ENCODE data around the gene MAML3.

Gene MAML3

DNA sequence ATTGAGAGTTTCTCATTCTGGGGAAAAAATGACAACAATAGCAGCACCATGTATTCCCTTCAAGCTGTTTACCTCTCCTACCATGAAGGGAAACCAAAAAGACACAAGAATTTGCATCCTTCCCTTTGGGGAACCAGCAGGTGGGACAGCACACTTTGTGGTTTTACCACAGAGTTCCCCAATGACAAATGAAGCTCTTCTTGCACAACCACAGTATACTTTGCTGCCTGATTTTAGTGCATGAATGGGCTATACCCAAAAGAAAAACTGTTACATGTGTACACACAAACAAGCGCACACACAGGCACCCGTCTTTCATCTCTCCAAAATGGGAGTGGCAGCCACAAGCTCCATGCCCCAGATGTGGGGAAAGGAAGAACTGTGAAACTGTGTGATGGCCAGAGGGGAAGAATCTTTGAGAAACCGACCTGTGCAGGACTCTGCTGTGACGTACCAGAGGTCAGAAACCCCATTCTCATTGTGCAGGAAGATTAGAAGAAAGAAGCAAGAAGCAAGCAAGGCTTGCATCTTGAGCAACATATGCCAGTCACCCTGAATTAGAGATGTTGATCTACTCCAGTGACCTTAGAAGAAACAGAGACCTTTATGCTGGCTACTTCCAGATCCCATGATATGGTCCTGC lies 2.7 kb upstream of the MAML3 start:
- no peak for DNase-seq (ENCODE audit: low read depth in 2 of 2)

DNA sequence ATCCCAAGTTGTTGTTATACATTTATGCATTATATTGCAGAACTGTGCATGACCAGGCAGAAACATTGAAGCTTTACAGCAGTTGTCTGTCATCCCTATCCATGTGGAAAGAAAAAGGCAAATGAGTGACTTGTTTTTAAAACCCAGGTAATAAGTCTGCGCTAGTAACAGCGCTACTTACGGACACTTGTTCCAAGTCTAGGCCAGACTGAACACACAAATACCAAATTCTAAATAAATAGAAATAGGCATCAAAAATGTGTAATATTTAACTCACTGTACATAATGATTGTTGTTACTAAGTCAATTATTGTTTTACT lies 548 bp upstream of the MAML3 start:
- DNase-seq (ENCODE audit: low read depth in 2 of 2) = no peak

DNA sequence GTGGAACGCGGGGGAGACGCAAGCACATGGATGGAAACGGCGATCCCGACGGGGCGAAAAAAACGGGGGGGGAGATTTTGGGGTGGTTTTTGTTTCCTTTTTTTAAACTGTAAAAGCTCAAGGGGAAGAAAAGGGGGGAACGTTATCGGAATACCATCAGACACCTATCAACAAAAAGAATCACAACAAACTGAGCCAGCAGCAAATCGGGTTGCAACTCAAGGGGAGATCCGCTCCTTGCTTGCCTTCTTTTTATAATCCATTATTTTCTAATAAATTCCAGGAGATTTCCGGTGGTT lies 616 bp downstream of the MAML3 start:
- no peak for DNase-seq (ENCODE audit: low read depth in 2 of 2)

DNA sequence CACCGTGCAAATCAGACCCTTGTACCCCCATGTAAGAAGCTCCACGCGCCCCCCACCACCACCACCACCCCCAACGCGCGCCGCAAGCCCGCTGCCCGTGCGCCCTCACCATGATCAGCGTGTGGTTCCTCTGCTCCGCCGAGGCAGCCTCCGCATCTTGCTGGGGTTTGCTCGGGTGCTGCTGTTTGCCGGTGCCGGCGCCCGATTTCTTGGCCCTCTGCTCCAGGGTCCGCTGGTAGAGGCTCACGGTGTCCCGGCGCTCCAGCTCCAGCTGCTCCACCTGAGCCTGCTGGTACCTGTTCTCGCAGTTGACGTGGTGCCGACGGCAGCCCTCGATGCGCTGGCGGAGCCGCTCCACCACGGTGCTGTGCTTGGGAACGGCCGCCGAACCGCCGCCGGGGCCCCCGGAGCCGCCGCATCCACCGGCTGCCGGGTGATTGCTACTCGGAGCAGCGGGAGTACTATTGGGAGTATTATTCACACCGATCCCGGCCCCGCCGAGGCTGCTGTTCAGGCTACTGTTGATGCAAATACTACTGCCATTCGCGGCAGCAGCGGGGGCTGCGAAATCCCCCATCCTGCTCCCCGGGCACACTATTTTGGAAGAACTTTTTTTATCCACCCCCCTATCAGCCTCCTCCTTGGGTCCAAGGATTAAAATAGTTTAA lies 1.1 kb downstream of the MAML3 start:
- DNase-seq (ENCODE audit: low read depth in 2 of 2) = peak in 1 of 2 donors; percentile 17

DNA sequence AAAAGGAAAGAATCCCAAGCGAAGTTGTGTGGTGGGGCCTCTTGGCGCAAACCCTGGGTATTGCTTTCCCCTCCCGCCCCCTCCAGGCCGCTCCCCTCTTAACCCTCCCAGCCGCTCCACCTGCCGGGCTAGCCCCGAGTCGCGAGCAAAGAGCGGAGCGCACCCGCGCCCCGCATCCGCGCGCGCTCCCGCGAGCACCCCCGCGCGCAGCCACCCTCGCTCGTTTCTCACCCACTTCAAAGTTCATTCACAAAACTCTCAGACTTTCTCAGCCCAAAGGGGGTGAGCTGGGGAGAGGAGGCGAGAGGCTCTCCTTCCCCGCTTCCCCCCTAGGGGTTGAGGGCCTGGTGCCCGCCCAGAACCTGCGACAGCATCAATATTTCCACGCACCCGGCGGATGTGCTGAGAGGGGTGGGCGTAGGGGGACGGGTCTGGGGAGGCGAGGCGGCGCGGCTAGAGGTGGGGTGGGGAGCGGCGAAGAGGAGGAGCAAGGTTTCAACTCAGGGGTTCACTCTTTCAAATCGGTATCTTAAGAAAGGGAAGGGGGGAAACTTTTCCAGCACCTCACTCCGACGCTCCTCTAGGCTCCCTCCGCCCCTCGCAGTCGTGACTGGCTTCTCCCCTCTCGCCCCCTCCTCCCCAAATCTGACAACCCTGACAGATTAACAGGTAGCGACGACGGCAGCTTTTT lies 1.8 kb downstream of the MAML3 start:
- DNase-seq (ENCODE audit: low read depth in 2 of 2) = peak; percentile 50 to 58

DNA sequence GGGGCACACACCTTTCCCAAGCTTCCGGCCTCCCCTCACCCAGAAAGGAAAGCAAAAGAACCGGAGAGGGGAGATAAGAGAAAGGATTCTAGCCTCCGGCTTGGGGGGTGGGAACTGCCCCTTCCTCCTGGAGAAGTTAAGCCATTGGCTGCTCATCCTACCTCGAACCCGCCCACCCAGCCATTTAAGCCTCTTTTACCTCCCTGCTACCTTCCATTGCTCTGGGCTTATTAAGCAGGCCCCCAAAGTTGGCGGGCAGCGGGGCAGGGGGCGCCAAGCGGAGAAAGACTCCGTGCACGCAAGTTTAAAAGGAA lies 2.3 kb downstream of the MAML3 start:
- peak in 1 of 2 donors; percentile 18 for DNase-seq (ENCODE audit: low read depth in 2 of 2)

DNA sequence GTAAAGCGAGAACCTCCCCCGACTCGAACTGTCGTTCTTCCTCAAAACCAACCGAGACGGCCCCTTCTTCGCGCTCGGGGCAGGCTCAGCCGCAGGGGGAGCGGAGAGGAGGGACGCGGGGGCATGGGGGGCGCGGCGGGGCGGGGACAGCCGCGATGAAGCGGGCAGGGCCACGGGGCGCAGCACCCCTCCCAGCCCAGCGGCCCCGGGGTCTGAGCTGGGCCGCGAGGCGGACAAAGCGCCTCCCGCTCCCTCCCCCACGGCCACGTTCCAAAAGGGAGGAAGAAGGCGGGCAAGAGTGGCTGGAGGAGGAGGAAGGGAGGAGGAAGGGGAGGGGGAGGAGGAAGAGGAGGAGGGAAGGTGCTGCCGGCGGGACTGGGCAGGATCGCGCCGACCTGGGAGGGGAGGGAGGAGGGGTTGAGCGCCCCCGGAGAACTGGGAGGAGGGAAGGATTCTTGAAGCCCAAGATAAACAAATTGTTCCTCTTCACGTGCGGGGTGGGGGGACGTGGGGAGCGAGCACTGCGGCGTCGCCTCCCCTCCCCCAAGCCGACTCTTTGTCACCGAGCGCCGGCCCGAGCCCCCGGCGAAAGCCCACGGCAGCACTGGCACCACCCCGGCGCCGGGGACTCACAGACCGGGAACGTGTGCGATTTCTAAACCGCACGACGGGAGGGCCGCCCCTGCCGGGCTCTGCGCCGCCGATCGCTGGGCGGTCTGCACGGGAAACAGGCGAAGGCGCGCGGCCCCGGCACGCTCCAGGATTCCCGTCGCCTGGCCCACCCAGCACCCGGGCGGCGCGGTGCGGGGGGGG lies 2.9 kb downstream of the MAML3 start:
- DNase-seq (ENCODE audit: low read depth in 2 of 2) = no peak

DNA sequence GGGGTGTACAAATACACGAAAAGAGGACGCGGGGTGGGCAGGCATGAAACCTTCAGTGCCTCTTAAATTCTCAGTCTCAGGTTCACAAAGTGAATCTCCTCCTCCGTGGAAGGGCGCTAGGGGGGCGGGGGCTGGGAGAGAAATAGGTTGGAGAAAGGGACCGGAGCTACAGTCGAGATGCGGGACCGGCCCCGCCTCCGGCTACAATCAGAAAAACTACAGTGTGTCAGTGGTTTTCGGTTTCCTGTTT lies 3.4 kb downstream of the MAML3 start:
- DNase-seq (ENCODE audit: low read depth in 2 of 2) = peak in 1 of 2 donors; percentile 31

DNA sequence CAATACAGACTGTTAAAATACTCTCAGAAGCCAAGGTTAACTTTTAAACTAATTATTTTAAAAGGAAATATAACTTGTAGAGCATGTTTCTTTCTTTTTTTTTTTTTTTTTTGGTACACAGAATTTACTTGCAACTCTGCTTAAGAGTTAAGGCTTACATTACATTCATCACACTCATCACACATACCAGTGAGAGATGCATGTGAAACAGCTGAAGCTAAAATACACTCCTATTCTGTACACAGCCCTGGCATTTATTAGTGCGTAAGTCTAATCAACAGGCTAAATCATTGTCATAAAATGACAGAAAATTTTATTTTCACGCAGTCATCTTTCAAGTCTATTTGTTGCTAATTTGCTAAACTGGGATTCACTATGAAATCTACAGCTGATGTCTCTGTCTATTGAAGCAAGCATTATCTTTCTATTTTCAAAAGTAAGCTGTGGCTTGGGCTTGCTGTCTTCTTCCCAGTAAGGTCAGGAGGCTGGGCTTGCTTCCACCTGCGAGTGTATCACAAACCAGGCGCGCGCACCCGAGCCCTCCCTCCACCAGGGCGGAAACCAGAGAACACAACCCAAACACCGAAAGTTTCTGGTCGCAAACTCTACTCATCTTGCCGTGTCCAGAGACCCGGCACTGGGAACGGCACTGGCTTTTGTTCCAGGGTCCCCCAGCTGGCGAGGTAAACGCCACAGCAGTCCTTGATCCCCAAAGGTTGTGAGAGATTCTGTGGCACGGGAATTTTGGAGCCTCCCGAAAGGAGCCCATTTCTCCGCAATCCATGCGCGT lies 3.9 kb downstream of the MAML3 start:
- peak in 1 of 2 donors; percentile 41 for DNase-seq (ENCODE audit: low read depth in 2 of 2)

DNA sequence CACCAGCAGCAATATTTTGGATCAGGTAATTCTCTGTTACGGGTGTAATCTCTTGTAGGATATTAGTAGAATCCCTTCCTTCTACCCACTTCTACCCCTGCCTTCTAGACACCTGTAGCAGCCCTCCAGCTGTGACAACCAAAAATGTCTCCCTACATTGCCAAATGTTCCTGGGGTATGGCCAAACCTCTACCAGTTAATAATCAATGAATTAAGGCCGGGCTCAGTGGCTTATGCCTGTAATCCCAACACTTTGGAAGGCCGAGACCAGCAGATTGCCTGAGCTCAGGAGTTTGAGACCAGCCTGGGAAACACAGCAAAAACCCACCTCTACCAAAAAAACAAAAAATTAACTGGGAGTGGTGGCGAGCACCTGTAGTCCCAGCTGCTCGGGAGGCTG lies 9.9 kb downstream of the MAML3 start:
- no peak for DNase-seq (ENCODE audit: low read depth in 2 of 2)

DNA sequence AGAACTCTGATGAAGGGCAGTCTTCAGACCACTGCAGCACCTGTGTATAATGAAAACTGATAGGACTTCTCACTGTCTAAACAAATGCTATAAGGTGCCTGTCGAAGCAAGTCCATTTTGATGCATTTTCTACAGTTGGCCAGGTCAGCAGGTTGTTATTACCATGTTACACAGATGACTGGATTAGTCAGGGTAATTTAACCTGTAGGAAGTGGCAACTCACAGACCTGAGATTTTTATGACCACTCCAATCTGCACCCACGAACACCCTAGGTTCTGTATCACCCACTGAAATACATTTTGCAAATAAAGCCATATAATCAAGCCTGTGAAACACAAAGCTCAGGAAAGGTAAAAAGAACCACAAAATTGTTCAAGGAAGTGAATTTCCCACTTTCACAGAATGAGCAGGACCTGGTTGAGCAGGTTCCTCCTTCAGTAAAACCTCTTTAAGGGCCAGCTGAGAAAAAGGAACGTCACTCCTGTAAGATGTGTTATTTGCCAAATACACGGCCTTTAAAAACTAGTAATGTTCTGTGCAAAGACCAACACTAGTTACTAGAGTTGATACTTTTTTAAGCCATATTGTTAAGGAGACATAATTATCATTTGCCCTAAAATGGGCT lies 12.7 kb downstream of the MAML3 start:
- no peak for DNase-seq (ENCODE audit: low read depth in 2 of 2)

DNA sequence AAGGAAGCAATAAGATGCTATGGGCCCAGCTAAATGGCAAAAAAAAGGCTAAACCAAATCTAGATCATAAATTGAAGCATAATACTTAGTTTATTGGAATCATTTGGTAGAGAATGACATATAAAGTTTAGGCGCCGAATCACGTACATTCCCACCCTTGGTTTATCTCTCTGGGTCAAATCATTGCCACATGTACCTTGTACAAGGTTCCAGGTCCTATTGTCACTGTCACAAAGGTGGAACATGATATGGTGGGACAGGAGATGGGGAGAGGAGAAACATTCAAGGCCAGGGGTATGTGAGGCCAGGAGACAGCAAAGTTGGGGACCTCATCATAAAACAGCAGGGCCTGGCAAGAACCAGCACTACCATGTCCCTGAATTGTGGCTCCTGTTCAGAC lies 13.4 kb downstream of the MAML3 start:
- no peak for DNase-seq (ENCODE audit: low read depth in 2 of 2)

DNA sequence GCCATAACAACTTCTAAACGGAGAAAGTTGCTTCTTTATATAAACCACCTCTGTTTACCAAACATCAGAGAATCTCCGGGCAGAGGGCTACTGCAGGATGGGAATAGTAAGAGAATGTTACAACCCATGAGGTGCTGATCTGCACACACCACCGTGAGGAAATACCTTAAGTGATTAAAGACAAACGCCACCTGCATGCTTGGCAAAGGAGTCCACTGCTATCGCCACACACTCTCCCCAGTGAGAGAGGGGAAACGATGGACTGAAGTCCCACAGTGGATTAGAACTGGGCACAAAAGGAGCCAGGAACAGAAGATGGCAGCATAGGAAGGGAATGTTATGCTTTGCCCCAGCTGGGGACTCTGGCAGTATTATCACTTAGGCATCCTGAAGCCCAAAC lies 15.6 kb downstream of the MAML3 start:
- no peak for DNase-seq (ENCODE audit: low read depth in 2 of 2)

DNA sequence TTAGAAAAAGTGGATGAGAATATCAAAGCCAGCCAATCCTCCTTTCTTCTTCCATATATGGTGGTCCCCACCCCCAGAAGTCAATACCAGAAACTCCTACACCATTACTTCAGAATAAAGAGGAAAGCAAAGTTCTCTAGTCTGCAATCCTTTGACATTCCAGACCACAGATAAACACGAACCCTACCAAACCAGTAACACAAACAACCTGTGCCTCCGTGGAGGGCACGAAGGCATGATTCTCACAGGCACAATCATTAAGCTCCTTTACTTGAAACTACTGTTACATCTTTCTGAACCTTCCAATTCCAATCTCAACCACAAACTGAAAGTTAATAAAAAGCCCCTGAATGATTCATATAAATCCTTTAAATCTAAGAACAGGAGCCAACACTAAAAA lies 16.3 kb downstream of the MAML3 start:
- no peak for DNase-seq (ENCODE audit: low read depth in 2 of 2)

DNA sequence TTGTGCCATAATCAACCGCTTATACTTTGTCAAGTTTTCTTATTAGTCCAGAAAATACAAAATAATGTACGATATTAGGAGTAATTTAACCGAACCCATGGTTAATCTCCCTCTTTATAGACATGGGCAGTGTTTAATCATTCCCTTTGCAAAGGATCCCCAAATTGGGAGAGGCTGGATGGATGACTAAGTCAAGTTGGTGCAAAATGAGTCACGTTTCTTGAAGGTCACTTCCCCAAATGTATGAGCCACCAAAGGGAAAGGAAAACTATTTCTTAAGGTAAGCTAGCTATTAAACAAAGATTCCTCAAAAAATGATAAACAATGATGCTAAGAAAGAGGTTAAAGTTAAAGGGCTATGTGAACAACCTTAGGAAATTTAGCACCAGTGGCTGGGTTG lies 17.5 kb downstream of the MAML3 start:
- no peak for DNase-seq (ENCODE audit: low read depth in 2 of 2)

DNA sequence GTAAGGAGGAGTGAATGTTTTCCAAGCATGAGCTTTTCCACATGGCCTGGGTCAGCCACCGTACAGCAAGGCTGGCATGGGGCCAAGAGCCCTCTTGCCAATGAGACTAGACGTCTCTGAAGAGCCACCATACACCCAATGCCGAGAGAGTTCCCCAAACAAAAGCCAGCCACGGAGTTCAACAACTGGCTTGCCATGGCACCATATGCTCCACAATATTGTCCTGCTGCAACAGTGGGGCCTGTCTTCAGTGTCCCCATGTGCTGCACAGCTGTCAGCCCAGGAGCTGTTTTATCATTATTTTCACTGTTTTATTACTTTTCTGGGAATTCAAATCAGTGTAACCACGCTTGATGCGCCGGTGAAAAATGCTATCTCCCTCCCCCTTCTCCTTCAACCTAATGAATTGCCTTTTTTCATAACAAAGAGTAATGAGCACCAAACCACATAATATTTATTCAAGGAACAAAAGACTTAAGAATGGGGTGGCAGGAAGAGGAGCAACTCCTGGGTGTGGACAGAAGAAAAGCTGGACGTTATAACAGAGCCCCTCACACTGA lies 18.4 kb downstream of the MAML3 start:
- DNase-seq (ENCODE audit: low read depth in 2 of 2) = no peak

DNA sequence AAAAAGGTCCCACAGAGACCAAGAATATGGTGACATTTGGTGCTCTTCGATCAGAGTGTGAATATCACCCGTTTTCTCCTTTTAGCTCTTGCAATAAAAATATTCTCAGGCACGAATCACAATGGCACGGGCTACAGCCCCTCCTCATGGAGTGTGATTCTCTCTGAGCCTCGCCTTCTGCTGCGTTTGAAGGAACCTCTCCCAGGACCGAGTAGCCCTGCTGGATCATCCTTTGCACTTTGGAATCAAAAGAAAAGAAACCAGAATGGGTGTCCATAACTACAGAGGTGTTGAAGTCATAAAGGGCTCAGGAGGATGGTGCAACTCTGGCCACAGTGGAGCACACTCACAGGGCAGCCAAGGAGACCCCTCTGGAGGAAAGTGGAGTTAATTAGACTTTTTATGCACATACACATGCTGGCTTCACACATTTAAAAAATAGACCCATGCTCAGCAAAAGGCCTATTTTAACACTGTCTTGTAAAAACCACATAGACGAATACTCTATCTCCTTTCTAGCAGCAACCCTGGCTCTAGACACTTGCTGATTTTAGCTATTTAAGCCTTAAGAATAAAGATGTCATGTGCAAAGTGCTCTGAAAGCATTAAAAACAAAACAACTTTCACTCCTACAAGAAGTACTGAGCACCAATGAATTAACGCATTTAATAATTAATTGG lies 19.1 kb downstream of the MAML3 start:
- no peak for DNase-seq (ENCODE audit: low read depth in 2 of 2)

DNA sequence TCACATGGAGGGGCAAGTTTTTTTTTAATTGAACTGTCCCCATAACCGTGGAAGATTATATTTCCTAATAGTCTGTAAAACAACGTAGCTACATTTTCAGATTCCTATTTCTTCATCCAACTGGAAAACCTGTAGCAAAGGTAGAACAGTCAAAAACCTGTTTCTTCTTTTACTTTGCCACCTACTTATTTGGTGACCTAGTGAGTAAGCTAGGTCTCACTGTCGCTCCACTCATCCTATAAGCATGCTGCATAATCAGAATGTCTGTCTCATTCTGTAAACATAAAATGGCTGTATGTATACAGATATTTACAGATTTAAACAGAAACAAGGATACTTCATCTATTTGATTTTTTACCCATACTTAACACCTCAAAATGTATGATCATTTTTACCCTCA lies 20.4 kb downstream of the MAML3 start:
- no peak for DNase-seq (ENCODE audit: low read depth in 2 of 2)

DNA sequence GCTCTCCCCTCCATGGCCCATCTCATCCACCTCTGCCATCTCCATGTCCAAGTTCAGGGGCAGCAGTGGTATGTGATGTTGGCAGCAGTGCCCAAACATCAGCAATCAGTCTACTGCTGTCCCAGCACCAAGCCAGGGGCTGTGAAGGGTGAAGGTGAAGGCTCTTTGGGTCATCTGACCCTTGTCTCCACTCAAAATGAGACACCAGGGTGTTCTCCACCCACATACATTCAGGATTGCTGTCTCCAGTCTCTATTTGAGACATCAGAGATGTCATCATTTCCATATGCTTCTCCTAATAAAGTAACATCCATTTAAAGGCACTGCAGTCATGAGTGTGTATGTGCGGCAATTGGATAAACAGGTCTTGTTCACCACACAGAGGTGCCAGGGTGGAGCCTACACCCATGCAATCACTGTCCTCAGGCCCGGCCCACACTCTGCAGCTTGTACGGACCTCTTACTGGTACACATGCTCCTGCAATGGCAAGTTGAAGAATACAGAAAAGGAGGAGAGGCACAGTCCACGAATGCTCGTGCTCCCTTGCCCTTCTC lies 22.2 kb downstream of the MAML3 start:
- no peak for DNase-seq (ENCODE audit: low read depth in 2 of 2)

DNA sequence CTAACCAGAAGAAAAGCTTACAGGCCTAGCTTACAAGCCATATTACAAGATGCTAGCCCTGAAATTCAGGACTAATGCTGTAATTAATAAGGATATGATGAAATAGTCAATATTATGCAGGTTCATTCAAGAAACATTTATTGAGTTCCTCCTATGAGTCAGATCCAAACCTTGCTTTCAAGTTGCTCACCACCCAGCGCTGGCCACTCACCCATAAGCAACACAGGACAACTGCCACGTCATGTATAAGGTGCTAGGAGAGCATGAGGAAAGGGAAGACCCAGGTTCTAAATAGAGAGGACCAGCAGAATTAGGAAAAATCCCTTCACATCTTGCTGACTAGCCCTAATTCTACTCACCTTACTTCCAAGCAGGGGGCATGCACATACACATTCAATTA lies 23.3 kb downstream of the MAML3 start:
- no peak for DNase-seq (ENCODE audit: low read depth in 2 of 2)

DNA sequence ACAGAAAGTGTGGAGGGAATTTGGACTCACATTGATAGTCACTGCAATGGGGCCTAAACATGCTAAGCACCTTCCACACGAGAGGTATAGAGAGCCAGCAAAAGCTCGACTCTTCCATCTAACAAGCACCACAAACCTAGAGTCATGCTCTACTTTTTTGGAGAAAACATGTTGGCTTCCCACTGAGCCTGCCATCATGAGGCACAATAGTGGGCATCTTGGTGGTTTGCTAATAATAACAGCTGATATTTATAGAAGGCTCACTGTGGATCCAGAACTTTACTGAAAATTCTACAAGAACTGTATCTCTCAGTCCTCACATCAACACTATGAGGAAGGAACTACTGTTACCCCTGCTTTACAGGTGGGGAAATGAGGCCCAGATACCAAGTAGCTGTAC lies 26.6 kb downstream of the MAML3 start:
- no peak for DNase-seq (ENCODE audit: low read depth in 2 of 2)
